ENCODE data around the gene ZNF837.
"Not testable (repeated sequence)": the region's sequence is repeated elsewhere in the genome, so short reads cannot be mapped to it uniquely, and the experiment has no call there.

Gene ZNF837

GRCh38 chr19:58380662-58381459, at the start of gene ZNF837:
Gene ZNF837, minus strand, starts transcription at chr19:58381030. Its CDS starts 11,698 bp downstream, at chr19:58369332.
- peak; percentile 100 for DNase-seq
- in situ Hi-C loops (cut with MboI; ENCODE audit: low pct_unique_long_range_greater_than_20kb, low sequenced_read_pairs), result no loop called here

DNA sequence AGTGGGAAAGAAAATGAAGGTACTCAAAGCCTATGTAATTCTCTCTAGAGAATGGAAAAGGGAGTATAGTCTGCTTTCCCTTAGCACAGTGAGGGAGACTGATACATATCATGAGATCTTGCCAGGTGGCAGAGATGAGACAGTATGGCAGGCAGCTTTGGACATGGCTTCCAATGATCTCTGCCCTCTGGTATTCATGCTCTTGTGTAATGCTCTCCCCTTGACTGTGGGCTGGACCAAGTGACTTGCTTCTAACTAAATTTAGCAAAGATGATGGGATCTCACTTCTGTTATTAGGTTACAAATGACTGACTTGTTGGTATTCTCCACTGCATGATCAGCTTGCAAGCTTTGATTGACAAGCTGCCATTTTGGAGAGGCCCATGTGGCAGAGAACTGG, 48.9 kb upstream of the ZNF837 start:
- in situ Hi-C loops (cut with MboI; ENCODE audit: low pct_unique_long_range_greater_than_20kb, low sequenced_read_pairs), result no loop called here
- DNase-seq, result no peak

GRCh38 chr19:58428617-58429016, 47.8 kb upstream of the ZNF837 start:
- DNase-seq, result no peak
- in situ Hi-C loops (cut with MboI; ENCODE audit: low pct_unique_long_range_greater_than_20kb, low sequenced_read_pairs), result no loop called here

DNA sequence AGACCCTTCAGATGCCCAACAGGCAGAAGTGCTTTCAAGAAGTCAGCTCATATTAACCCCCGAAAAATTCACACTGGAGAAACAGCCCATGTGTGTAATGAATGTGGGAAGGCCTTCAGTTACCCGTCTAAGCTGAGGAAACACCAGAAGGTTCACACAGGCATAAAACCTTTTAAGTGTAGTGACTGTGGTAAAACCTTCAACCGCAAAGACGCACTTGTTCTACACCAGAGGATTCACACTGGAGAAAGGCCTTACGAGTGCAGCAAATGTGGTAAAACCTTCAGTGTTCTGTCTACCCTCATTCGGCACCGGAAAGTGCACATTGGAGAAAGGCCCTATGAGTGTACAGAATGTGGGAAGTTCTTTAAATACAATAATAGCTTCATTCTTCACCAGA, 36.2 kb upstream of the ZNF837 start:
- in situ Hi-C loops (cut with MboI; ENCODE audit: low pct_unique_long_range_greater_than_20kb, low sequenced_read_pairs), result no loop called here
- no peak for DNase-seq

- DNase-seq, result no peak
- in situ Hi-C loops (cut with MboI; ENCODE audit: low pct_unique_long_range_greater_than_20kb, low sequenced_read_pairs), result no loop called here
Measured at GRCh38 chr19:58416604-58417003, 35.8 kb upstream of the ZNF837 start.

DNA sequence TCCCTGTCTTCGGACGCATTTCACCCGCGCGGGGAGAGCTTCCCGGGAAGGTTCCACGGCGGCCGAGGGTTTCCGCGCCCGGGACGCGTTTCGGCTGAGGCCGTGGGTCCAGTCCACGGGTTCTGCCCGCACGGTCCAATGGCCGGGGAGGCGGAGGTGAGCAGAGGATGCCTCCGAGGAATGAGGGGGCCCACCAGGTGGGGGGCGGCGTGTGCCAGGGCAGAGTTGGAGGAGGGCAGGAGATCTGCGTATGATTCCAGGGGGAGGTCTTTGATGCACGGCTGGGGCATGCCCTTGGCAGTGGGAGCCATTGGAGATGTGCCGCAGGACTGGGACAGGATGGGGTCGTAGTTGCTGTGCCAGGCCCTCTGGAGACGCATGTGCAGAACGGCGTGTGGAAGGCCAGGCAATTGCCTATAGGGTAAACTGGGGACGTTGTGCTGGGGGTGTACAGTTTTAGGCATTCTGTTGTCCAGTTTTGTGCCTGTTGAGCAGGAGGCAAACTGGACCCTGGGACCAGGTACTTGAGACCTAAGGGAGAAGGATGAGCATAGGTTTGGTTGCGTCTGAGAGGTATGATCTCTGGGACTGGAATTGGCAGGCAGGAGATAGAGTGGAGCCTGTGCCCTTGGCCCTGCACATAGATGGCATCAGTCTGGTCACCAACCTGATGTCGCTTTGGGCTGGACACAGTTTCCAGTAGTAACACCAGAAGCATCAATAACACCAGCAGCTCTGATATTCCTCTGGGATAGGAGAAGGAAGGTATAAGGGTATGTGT, 28.4 kb upstream of the ZNF837 start:
- DNase-seq, result peak; percentile 43
- in situ Hi-C loops (cut with MboI; ENCODE audit: low pct_unique_long_range_greater_than_20kb, low sequenced_read_pairs), result no loop called here

DNA sequence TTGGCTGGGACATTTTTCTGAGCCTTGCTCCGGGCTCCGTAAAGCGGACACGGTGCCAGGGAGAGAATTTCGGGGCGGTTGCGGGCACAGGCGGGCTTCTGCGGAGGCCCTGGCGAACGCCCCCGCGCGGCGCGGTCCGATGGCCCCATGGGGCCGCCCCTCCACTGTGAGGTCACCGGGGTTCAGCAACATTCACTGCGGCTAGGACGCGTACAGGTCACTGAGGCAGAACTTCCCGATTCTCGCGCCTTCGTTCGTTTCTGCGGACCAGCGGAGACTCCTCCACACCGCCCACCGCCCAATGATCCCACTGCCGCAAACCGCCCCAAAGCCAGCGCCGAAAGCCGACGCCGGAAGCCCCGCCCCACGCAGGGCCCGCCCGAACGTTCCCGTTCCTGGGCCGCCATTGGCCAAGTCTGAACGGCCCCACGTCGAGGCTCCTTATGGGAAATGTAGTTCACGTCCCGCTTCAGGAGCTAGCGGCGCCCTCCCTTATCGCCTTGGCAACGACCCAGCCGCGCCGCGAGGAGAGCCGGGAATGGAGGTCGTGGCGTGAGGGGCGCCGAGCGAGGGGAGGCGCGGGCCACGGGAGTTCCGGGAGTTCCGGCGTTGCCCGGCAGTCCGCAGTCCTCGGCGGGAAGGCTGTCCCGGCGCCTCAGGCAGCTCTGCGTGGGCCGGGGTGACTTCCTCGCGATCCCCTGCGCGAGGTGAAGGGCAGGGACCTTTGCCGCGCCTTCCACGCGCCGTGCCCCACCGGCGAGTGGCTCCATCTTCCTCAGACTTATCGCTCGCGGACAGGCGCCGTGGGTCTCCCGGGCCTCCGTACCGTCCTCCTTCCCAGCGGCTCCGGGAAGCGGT, 27.6 kb upstream of the ZNF837 start, which contains the start of gene ZNF584:
TSS of gene ZNF584 (plus strand) at position 498 of the 858 bp plus-strand sequence. CDS start 499 bp downstream, outside the sequence.
- in situ Hi-C loops (cut with MboI; ENCODE audit: low pct_unique_long_range_greater_than_20kb, low sequenced_read_pairs), result no loop called here
- peak; percentile 98 for DNase-seq

DNA sequence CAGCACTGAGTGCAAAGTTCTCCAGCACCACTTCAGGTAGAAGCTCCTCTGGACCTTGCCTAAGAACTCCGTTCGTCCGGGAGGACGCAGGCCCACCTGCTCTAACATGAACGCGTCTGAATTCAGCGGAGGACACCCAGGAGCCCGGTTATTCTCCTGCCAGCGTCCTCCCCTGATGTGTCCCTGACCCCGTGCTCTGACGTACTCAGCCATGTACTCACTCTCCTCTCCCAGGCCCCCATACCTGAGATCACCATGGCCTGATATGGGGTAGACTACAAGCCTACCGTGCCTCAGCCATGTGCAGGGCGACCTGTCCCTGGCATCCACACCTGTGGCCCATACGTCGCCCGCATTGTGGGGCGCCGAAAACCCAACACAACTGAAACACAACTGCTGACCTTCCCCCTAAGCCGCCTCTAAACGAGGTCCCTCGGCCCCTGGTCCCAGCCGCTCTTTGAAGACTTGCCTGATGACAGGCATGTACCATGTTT, 26.9 kb upstream of the ZNF837 start:
- DNase-seq, result no peak
- in situ Hi-C loops (cut with MboI; ENCODE audit: low pct_unique_long_range_greater_than_20kb, low sequenced_read_pairs), result no loop called here

DNA sequence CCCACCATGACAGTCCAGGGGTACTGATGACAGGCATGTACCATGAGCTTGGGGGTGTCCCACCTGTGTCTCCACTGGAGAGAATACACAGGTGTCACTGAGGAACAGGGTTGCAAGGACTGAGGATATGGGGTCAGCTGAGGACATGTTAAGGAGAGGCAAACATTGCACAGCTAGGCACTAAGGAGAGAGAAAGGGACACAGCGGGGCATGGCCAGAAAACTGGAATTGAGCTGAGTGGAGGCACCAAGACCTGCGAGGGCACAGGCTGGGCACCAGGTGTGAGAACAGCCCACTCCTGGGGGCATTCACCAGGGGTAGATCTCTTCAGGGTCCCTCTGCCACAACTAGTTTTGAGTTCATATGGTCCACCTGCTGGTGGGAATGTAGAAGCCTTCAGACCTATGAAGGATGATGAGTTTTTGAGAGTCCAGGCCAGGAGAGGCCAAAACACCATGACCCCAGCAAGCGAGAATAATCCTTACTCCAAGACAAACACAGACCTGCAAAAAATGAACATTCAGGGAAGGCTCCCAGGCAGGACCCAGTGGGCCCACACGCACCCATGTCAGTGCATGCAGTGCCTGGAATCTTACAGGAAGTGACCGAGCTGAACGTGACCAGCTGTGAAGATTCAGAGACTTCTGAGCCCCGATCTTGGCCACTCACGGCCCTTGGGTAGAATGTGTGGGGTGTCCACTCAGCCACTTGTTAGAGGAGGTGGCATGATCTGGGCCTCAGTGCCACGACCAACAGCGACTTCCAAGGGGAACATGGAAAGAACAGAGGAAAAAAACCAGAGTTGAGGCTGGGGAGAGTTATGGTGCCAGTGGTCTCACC, 26.2 kb upstream of the ZNF837 start:
- in situ Hi-C loops (cut with MboI; ENCODE audit: low pct_unique_long_range_greater_than_20kb, low sequenced_read_pairs), result no loop called here
- DNase-seq, result no peak

GRCh38 chr19:58403920-58404478, 23.2 kb upstream of the ZNF837 start:
- DNase-seq, result not testable (repeated sequence)

GRCh38 chr19:58401840-58402421, 21.1 kb upstream of the ZNF837 start:
- no peak for DNase-seq

More at GRCh38 chr19:58403920-58404478, 23.2 kb upstream of the ZNF837 start:
- in situ Hi-C loops (cut with MboI; ENCODE audit: low pct_unique_long_range_greater_than_20kb, low sequenced_read_pairs), result not testable (repeated sequence)

DNA sequence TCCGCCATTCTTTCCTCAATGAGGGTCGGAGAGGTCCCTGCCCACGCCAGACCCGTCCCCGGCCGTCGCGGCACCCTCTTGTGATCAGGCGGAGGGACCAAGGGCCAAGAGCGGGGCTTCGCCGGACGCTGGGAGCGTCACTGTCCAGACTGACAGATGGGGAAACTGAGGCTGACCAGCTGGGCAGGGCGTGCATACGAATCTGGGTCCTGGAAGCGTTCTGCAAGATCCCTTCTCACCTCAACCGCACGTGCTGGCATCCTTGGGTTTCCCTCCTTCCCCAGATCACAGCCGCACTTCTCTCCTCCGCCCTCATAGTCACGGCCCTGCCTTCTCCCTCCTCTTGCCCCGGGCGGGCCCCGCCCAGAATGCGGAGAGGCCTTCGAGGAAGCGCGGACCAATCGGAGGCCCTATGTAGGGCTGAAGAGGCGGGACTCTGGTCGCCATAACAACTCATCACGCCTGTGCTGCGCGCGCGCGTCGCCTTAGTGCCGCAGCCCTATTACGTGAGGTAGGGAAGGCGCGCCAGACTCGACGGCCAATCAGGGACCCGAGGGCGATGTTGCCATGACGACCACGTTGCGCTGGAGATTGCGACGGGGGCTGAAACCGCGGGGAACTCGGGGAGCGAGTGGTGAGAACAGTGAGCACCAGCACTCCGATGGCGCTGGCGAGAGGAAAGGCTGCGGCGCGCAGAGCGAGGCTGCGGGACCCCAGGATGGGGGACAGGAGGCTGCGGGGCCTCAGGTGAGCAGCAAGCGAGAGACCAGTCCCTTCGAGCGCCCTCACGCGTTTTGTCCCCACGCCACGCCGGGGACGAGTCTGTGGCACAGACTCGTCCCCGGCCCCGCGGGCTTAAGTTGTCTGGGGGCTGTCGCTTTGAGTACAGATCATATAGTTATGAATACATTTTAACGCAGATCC, 20.3 kb upstream of the ZNF837 start:
- DNase-seq, result peak; percentile 100
- in situ Hi-C loops (cut with MboI; ENCODE audit: low pct_unique_long_range_greater_than_20kb, low sequenced_read_pairs), result no loop called here

More at GRCh38 chr19:58401840-58402421, 21.1 kb upstream of the ZNF837 start:
- in situ Hi-C loops (cut with MboI; ENCODE audit: low pct_unique_long_range_greater_than_20kb, low sequenced_read_pairs), result no loop called here

DNA sequence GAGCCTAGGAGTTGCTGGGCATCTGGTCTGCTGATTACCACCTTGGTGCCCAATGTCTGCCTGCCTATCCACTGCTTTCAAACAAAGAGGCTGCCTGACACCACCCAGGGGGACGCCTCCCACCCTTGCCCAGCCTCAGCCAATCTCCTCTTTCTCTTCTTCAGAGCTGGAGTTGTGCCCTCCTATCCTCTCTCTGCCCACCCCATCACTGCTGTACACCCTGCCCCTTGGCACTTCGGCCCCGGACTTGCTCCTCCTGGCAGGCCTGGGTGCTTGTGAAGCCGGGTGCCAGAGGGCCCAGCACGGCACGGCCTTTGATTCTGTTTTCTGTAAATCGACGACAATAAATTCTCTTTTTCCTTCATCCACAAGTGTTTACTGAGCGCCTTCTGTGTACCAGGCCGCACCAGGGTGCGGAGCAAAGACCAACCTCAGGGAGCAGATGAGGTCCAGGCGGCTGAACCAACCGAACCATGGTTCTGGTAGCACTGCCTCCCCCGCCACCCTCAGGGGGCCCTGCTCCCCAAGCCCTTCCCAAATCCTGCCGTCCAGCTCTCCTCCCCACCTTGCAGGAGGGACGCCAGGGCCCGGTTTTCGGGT, 19.6 kb upstream of the ZNF837 start:
- in situ Hi-C loops (cut with MboI; ENCODE audit: low pct_unique_long_range_greater_than_20kb, low sequenced_read_pairs), result no loop called here
- no peak for DNase-seq

DNA sequence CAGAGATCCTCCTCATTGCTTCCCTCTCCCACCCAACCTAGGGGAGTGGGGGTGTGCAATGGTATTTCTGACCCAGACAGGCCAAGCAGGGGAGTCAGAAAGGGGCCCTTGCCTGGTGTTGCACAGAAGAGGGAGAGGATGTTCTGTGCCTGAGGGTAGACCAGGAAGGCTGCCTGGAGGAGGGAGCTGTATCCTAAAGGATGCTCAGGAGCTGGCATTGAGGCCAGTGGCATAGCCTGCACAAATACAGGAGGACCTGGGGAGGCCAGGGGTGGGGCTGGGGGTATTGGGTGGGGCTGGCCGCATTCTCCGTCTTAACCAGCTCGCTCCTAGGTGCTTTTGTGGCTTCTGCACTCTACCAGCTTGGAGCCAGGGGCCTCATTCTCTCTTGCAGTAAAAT, 19.1 kb upstream of the ZNF837 start:
- in situ Hi-C loops (cut with MboI; ENCODE audit: low pct_unique_long_range_greater_than_20kb, low sequenced_read_pairs), result no loop called here
- DNase-seq, result no peak

GRCh38 chr19:58398545-58398944, 17.7 kb upstream of the ZNF837 start:
- in situ Hi-C loops (cut with MboI; ENCODE audit: low pct_unique_long_range_greater_than_20kb, low sequenced_read_pairs), result no loop called here
- no peak for DNase-seq

GRCh38 chr19:58398087-58398486, 17.3 kb upstream of the ZNF837 start:
- no peak for DNase-seq
- in situ Hi-C loops (cut with MboI; ENCODE audit: low pct_unique_long_range_greater_than_20kb, low sequenced_read_pairs), result no loop called here

Data from KBM-7 (cell line).